Adrenal gland (tissue), 12 donors: ENCODE measurements around the gene MSANTD2. TPM values are rescaled to one million over a fixed set of nuclear protein-coding genes. Genes with fewer than 3 reads are reported as not detected.

Source experiments
- DNase-seq, 7 donors: peaks; one replicate each; pipeline ENCODE4 v3.0.0-alpha.2; 2019 to 2020
- H3K27ac ChIP-seq, 5 donors: fragments of 200-600 bp; sonication (generic) in 4 of 5; 1 replicate in 3 of 5; 2 replicates in 2 of 5; pipeline versions ENCODE4 v1.5.1 to v1.8.0; 2016 to 2020; ENCODE audit warnings: mild to moderate bottlenecking in 1 of 5
- H3K27me3 ChIP-seq: fragments of 200-600 bp; 2 replicates; pipeline ENCODE4 v1.8.0; 2021
- H3K36me3 ChIP-seq, 2 donors: fragments of 200-600 bp; replicated peaks in 1 of 2; 1 replicate in 1 of 2; 2 replicates in 1 of 2; pipeline versions ENCODE4 v1.5.1 to v1.8.0; 2018 to 2022
- H3K4me1 ChIP-seq, 2 donors: fragments of 200-600 bp; replicated peaks in 1 of 2; 1 replicate in 1 of 2; 2 replicates in 1 of 2; pipeline versions ENCODE4 v1.5.1 to v1.8.0; 2018 to 2021
- H3K4me3 ChIP-seq, 4 donors: fragments of 200-600 bp; sonication (generic) in 3 of 4; one replicate each; pipeline ENCODE4 v1.5.1; 2016 to 2018
- H3K9me3 ChIP-seq, 3 donors: fragments of 200-600 bp; sonication (generic) in 1 of 3; replicated peaks in 1 of 3; 1 replicate in 2 of 3; 2 replicates in 1 of 3; pipeline versions ENCODE4 v1.5.1 to v1.8.0; 2016 to 2021
- POLR2A ChIP-seq, 2 donors: fragments of 450-650 bp; IDR thresholded peaks; one replicate each; pipeline ENCODE4 v1.6.1; 2017; ENCODE audit warnings: antibody characterized with exemption in 2 of 2, mild to moderate bottlenecking in 2 of 2, moderate library complexity in 1 of 2
- WGBS, 4 donors: extraction: QIAGEN DNeasy Blood & Tissue Kit in 2 of 4; methylation state at CpG; one replicate each; pipeline versions ENCODE4 v1.1.5 to v1.1.7; 2013 to 2017; 5-methylcytosine and 5-hydroxymethylcytosine counted together
- intact Hi-C, 2 donors: fragments of 100-400 bp; cut with DNase I; formaldehyde crosslinking; loops; one replicate each; pipeline versions ENCODE4 v1.14.1 to v1.15.0; 2022 to 2023
- polyA plus RNA-seq, 3 donors: library from polyadenylated mRNA; stranded (reverse); fragments of 200-250 nt in 2 of 3; fragments of 350-450 nt in 1 of 3; fragmentation: Illumina TruSeq in 1 of 3; extraction: RNeasy Lipid Tissue Mini Kit (QIAGEN cat#74804) in 1 of 3; gene quantifications; one replicate each; pipeline ENCODE4 v1.2.3, GENCODE V29; 2013 to 2014
- total RNA-seq, 9 donors: library from RNA; depleted of rRNA in 4 of 9; stranded (reverse); fragments of >200 nt in 4 of 9; fragments of 120-200 nt in 1 of 9; fragmentation: NEBNext Ultra II Directional in 1 of 9; extraction: Animal tissue kit (Norgen Biotek cat#: 25700) in 1 of 9; gene quantifications; one replicate each; pipeline versions ENCODE4 v1.1.0 to v1.2.4, GENCODE V29; 2013 to 2023
- TF ChIP-seq, protein P1 (sequence below), 6 experiments: fragments of 450-650 bp in 4 of 6; fragments of 200-600 bp in 2 of 6; sonication (generic) in 1 of 6; IDR thresholded peaks; 1 replicate in 5 of 6; 2 replicates in 1 of 6; pipeline versions ENCODE4 v1.5.1 to v1.8.0; 2016 to 2021; ENCODE audit warnings: antibody characterized with exemption in 6 of 6, mild to moderate bottlenecking in 2 of 6, moderate library complexity in 1 of 6
- donor health status: healthy with polysubstance abuse.
- donor health status: Bipolar disorder and iron deficiency.
- donor health status: DM: yes; HTN: yes; CAD: no.
- donor health status: DM: no; HTN: no; CAD: no.
- donor health status: DM: no; HTN: no; CAD: no.
- donor health status: DM: yes; HTN: yes; CAD: no.

MSANTD2 gene
- total and polyA plus RNA-seq, 12 donors: 4.4 to 16.8 (median 9.7) TPM

DNA sequence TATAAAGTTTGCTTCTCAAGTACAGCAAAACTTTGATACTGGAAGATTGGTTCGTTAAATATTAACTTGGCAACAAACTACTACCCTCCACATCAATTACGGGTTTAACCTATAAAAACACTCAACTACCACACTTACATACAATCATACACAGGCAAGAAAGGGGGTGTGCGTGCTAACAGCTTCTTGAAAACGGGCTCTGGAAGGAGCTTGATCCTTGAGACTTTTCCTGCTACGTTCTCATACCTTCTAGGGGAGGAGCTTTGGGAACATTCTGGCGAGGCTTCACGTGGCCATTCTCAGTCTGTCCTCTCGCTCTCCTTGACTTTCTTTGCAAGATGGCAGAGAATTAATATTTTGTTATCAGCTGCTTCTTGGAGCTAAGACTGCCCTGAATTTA is 31.3 kb downstream of the MSANTD2 start:
- DNase-seq: no peak
- no peak overlapping the region for H3K27ac ChIP-seq
- H3K9me3 ChIP-seq: no peaks in the 10 kb centered on the region
- H3K4me3 ChIP-seq: no peak overlapping the region
- TF ChIP-seq POLR2A (IDR thresholded peaks at IDR 0.05): no peak
- TF ChIP-seq, protein P1, sequence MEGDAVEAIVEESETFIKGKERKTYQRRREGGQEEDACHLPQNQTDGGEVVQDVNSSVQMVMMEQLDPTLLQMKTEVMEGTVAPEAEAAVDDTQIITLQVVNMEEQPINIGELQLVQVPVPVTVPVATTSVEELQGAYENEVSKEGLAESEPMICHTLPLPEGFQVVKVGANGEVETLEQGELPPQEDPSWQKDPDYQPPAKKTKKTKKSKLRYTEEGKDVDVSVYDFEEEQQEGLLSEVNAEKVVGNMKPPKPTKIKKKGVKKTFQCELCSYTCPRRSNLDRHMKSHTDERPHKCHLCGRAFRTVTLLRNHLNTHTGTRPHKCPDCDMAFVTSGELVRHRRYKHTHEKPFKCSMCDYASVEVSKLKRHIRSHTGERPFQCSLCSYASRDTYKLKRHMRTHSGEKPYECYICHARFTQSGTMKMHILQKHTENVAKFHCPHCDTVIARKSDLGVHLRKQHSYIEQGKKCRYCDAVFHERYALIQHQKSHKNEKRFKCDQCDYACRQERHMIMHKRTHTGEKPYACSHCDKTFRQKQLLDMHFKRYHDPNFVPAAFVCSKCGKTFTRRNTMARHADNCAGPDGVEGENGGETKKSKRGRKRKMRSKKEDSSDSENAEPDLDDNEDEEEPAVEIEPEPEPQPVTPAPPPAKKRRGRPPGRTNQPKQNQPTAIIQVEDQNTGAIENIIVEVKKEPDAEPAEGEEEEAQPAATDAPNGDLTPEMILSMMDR (IDR thresholded peaks at IDR 0.05): no peak
- WGBS, 4 donors: 91 to 95% (median 94%) methylated on average over 8 of the region's 8 CpGs
- peaks cover 0 to 6% of the 10 kb centered on the region in 2 donors for H3K4me1 ChIP-seq
- no peaks in the 10 kb centered on the region for H3K27me3 ChIP-seq
- H3K36me3 ChIP-seq: peaks cover 0 to 21% of the 10 kb centered on the region in 2 donors
- intact Hi-C loops: no loop called here

DNA sequence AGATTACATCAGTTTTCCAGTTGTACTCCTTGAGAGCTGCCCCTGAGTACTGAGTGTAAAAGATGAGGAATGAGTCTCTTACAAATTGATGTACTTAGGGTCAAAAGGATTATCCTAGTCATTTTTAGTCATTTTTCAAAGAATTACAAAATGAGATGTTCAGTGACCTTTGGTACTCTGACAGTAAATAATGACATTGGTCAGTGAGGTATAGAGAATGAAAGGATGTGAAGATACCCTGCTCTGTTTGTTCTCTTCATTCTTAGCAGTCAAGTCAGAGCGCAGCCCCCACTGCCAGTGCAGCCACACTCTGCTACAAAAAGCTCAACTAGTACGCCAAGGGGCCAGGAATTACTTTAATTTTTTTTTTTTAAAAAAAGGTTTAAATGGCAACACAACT is 34.0 kb downstream of the MSANTD2 start:
- TF ChIP-seq POLR2A (IDR thresholded peaks at IDR 0.05): no peak
- TF ChIP-seq, protein P1 (IDR thresholded peaks at IDR 0.05): no peak
- H3K9me3 ChIP-seq: no peaks in the 10 kb centered on the region
- H3K4me1 ChIP-seq: peaks cover 6 to 24% of the 10 kb centered on the region in 2 donors
- H3K27ac ChIP-seq: no peak overlapping the region
- DNase-seq: no peak
- peaks cover 0 to 17% of the 10 kb centered on the region in 2 donors for H3K36me3 ChIP-seq
- WGBS, 4 donors: 96 to 100% (median 98%) methylated on average over 2 of the region's 2 CpGs
- no peak overlapping the region for H3K4me3 ChIP-seq
- intact Hi-C loops: no loop called here
- peaks cover 19% of the 10 kb centered on the region for H3K27me3 ChIP-seq

DNA sequence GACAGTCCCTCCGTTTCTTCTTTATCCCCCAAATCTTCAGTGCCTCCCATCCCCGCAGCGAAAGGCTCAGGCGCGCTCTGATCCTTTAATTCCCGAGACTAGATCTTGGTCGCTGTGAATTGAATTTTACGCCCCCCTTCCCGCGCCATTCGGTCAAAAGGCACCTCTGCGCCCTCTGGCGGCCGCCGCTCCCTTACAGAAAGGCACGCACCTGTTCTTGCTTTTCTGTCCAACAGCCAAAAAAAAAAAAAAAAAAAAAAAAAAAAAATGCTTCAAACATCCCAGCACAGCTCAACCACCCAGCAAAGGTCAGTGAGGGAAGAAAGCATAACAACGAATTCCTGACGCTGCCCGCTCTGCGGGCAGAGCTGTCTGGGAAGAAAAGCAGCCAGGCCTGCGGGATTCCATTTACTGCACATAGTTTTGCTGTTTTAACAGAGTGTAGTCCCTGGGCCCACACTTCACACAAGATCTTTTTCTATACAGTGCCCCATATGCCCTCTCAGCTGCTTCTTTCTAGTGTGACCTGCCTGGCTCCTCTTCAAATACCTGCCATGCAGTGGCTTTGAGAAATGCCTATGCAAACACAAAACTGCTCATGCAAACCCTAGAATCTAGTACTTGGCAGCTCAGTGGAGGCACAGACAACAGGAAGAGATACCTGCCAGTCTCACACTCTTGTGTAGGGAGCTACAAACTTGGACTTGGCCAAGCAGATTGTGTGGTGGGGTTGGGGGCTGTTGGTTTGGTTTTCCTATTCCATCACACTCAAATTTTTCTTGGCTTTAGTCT is 36.9 kb downstream of the MSANTD2 start:
- Histone ChIP-seq H3K4me1 (peaks cover 6 to 39% of the 10 kb centered on the region in 2 donors), H3K27ac (peak overlapping the region in 1 of 5 donors; percentile 55), H3K9me3 (no peaks in the 10 kb centered on the region), H3K36me3 (peaks cover 0 to 10% of the 10 kb centered on the region in 2 donors), H3K4me3 (peak overlapping the region in 2 of 4 donors; percentile 15 to 47), H3K27me3 (peaks cover 38% of the 10 kb centered on the region)
- WGBS, 4 donors: 5 to 8% (median 5%) methylated on average over 20 to 21 of the region's 21 CpGs
- no peak for TF ChIP-seq POLR2A (IDR thresholded peaks at IDR 0.05)
- TF ChIP-seq, protein P1 (IDR thresholded peaks at IDR 0.05): peak; percentile 59 to 82 (median 74)
- intact Hi-C loops: loop anchor here (5.0 kb wide), 1 partner anchor 91 kb away; the partner anchor contains the start of genes SIAE (in 2 of the 2) and SPA17 (in 2 of the 2)
- peak; percentile 70 to 89 (median 85) for DNase-seq

DNA sequence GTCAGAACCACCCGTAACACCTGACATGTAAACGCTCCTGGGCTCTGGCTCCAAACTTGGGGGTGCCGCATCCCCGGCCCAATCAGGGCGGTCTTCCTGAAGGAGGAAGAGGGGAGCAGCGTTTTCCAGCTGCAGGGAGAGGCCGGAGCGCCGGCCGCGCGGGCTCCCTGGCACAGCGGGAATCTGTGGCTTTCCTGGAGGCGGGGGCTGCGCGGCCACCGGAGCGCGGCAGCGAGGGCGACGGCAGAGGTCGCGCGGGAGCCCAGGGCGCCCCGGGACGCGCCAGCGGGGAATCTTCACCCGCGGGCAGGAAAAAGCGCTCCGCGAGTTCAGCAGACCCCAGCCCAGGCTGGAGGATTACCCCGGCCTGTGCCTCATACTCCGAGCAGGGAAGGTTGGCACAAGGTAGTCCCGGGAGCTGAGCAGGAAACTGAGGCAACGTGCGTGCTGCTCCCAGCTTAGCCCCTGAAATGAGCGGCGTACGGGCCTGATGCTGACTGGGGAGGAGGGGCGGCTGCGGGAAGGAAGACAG is 37.5 kb downstream of the MSANTD2 start:
- Histone ChIP-seq H3K9me3 (no peaks in the 10 kb centered on the region), H3K27me3 (peaks cover 38% of the 10 kb centered on the region), H3K27ac (peak overlapping the region in 1 of 5 donors; percentile 55), H3K4me1 (peaks cover 6 to 43% of the 10 kb centered on the region in 2 donors), H3K36me3 (peaks cover 0 to 10% of the 10 kb centered on the region in 2 donors), H3K4me3 (peak overlapping the region in 2 of 4 donors; percentile 15 to 47)
- DNase-seq: no peak
- TF ChIP-seq POLR2A (IDR thresholded peaks at IDR 0.05): no peak
- TF ChIP-seq, protein P1 (IDR thresholded peaks at IDR 0.05): no peak
- 1 to 3% (median 1%) methylated on average over 18 to 45 of the region's 45 CpGs for WGBS, 4 donors
- intact Hi-C loops: loop anchor here (5.0 kb wide), 1 partner anchor 90 kb away; the partner anchor contains the start of genes SIAE (in 2 of the 2) and SPA17 (in 2 of the 2)
